HUES6 (cell line): ENCODE results near the gene GTF2B.
"Not testable (repeated sequence)": the region's sequence is repeated elsewhere in the genome, so short reads cannot be mapped to it uniquely, and the experiment has no call there.

Source experiments
- H3K27ac ChIP-seq: 2 replicates; pipeline ENCODE4 v1.7.0; 2013; ENCODE audit warnings: low read depth, mild to moderate bottlenecking, low read length, inconsistent platforms
- H3K27me3 ChIP-seq: 2 replicates; pipeline ENCODE4 v1.6.1; 2013; ENCODE audit warnings: low read length; ENCODE audit not compliant: control insufficient read depth, insufficient read depth
- H3K36me3 ChIP-seq: 2 replicates; pipeline ENCODE4 v1.6.1; 2013; ENCODE audit warnings: low read length; ENCODE audit not compliant: control insufficient read depth, insufficient read depth
- H3K4me1 ChIP-seq: 2 replicates; pipeline ENCODE4 v1.6.1; 2013; ENCODE audit warnings: low read length; ENCODE audit not compliant: control insufficient read depth, insufficient read depth
- H3K4me3 ChIP-seq: 2 replicates; pipeline ENCODE4 v1.5.1; 2013; ENCODE audit warnings: low read depth, low read length
- H3K9ac ChIP-seq: one replicate; pipeline ENCODE4 v1.6.1; 2013; ENCODE audit warnings: mild to moderate bottlenecking, low read length
- H3K9me3 ChIP-seq: 2 replicates; pipeline ENCODE4 v1.6.1; 2013; ENCODE audit warnings: low read depth, low read length; ENCODE audit not compliant: control insufficient read depth, insufficient read depth

GTF2B gene

DNA sequence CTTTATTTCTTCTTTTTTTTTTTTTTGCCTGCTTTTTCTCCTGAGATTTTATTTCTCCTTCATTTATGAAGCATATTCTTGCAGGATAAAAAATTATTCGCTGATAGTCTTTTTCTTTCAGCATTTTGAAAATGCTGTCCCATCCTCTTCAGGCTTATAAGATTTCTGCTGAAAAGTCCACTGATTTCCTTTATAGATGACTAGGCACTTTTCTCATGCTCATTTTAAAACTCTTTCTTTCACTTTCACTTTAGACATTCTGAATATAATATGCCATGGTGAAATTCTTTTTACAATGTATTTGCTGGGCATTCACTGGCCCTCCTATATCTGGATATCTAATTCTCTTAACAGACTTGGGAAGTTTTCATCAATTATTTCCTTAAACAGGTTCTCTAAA lies 25.5 kb upstream of the GTF2B start:
- Histone ChIP-seq H3K27me3 (no peaks in the 10 kb centered on the region), H3K9me3 (peaks cover 2% of the 10 kb centered on the region; the same call in 1 of the 2 replicates), H3K9ac (no peak overlapping the region), H3K4me3 (no peak overlapping the region), H3K4me1 (no peaks in the 10 kb centered on the region), H3K36me3 (peaks cover 7% of the 10 kb centered on the region; the same call in 1 of the 2 replicates), H3K27ac (no peak overlapping the region)

DNA sequence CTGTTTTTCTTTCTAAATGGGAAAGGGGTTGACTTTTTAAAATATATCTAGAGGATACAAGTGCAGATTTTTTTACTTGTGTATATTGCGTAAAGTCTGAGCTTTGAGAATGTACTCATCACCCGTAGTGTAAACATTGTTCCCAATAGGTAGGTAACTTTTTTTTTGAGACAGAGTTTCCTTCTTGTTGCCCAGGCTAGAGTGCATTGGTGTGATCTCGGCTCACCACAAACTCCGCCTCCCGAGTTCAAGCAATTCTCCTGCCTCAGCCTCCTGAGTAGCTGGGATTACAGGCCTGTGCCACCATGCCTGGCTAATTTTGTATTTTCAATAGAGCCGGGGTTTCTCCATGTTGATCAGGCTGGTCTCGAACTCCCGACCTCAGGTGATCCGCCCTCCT lies 20.4 kb upstream of the GTF2B start:
- not testable (repeated sequence) for H3K9me3 ChIP-seq, H3K4me3 ChIP-seq, H3K9ac ChIP-seq, H3K27me3 ChIP-seq, H3K27ac ChIP-seq, H3K4me1 ChIP-seq, H3K36me3 ChIP-seq

DNA sequence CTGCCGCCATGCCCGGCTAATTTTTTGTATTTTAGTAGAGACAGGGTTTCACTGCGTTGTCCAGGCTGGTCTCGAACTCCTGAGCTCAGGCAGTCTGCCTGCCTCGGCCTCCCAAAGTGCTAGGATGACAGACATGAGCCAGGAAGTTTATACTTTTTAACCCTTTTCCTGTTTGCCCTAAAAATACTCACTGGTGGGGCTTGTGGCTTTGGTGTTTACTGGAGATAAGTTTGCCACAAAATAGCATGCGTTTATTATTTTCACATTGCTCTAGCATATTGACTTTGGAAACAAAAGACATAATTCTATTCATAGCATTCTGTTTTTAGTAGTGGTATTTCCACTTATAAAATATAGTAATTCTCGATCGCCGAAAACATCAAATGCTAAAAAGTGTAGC lies 19.8 kb upstream of the GTF2B start:
- no peaks in the 10 kb centered on the region for H3K27me3 ChIP-seq
- H3K9ac ChIP-seq = no peak overlapping the region
- H3K27ac ChIP-seq = no peak overlapping the region
- H3K36me3 ChIP-seq = no peaks in the 10 kb centered on the region
- H3K4me1 ChIP-seq = no peaks in the 10 kb centered on the region
- H3K4me3 ChIP-seq = no peak overlapping the region
- no peaks in the 10 kb centered on the region for H3K9me3 ChIP-seq

DNA sequence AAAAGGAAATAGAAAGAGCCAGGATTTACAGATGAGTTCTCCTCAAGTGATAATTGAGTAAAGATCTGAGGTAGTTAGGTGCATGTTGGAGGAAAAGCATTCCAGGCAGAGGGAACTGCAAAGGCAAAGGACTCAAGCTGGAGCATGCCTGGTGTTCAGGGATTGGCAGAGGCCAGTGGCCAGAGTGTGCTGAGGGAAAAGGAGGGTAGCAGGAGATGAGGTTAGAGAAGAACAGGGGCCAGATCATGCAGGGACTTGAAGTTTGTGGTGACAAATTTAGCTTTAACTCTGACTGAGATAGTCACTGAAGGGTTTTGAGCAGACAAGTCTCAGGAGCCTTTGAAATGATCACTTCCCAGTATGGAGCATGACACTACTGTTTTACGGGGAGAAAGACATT lies 19.0 kb upstream of the GTF2B start:
- no peaks in the 10 kb centered on the region for H3K36me3 ChIP-seq
- H3K27me3 ChIP-seq = no peaks in the 10 kb centered on the region

GRCh38 chr1:88900883-88901282 lies 9.5 kb upstream of the GTF2B start:
- Histone ChIP-seq H3K4me1 (no peaks in the 10 kb centered on the region), H3K27me3 (no peaks in the 10 kb centered on the region), H3K9ac (no peak overlapping the region), H3K9me3 (no peaks in the 10 kb centered on the region), H3K36me3 (no peaks in the 10 kb centered on the region), H3K4me3 (no peak overlapping the region), H3K27ac (no peak overlapping the region)

More for the DNA sequence above, 19.0 kb upstream of the GTF2B start:
- Histone ChIP-seq H3K4me1 (no peaks in the 10 kb centered on the region), H3K9me3 (no peaks in the 10 kb centered on the region), H3K4me3 (no peak overlapping the region), H3K27ac (no peak overlapping the region), H3K9ac (no peak overlapping the region)

DNA sequence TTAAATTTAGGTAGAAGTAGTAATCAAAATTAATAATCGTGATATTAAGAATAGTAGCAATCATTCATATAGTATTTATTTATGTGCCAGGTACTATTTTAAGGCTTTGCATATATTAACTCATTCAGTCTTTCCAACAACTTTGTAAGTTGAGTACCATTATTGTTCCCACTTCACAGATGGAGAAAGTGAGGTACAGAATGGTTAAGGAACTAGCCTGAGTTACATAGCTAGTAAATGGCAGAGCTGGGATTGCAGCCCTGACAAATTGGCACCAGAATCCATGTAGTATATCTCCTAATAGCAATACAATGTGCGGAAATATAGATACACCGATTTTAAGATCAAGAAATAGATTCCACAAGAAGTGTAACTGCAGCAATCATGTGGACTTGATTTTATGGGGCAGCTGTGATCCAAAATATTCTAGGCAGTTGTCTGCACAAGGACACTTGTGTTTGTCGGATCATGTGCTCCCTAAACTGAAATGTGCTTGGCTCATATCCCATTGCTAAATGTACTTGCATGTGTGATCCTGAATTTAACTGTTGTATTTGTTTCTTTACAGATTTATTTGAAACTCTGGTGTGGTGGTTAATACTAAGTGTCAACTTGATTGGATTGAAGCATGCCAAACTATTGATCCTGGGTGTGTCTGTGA lies 5.8 kb upstream of the GTF2B start:
- H3K4me1 ChIP-seq = no peaks in the 10 kb centered on the region
- H3K9me3 ChIP-seq = no peaks in the 10 kb centered on the region
- no peak overlapping the region for H3K27ac ChIP-seq
- H3K4me3 ChIP-seq = no peak overlapping the region
- no peaks in the 10 kb centered on the region for H3K27me3 ChIP-seq
- H3K9ac ChIP-seq = no peak overlapping the region
- H3K36me3 ChIP-seq = no peaks in the 10 kb centered on the region

GRCh38 chr1:88892357-88892877 lies 1.1 kb upstream of the GTF2B start:
- Histone ChIP-seq H3K36me3 (no peaks in the 10 kb centered on the region), H3K9me3 (no peaks in the 10 kb centered on the region), H3K27me3 (no peaks in the 10 kb centered on the region), H3K27ac (no peak overlapping the region), H3K9ac (no peak overlapping the region), H3K4me3 (peak overlapping the region; percentile 74), H3K4me1 (peaks cover 5% of the 10 kb centered on the region; the same call in 1 of the 2 replicates)

- Histone ChIP-seq H3K36me3 (0 out of 2 replicates have a peak, but pooled peaks cover 4% of the 10 kb centered on the region), H3K9me3 (no peaks in the 10 kb centered on the region), H3K4me1 (peaks cover 5% of the 10 kb centered on the region; the same call in 1 of the 2 replicates), H3K27me3 (no peaks in the 10 kb centered on the region), H3K4me3 (peak overlapping the region; percentile 74), H3K27ac (no peak overlapping the region), H3K9ac (no peak overlapping the region)
Observed at GRCh38 chr1:88891951-88892340, 579 bp upstream of the GTF2B start.

- H3K9me3 ChIP-seq = no peaks in the 10 kb centered on the region
- peaks cover 5% of the 10 kb centered on the region; the same call in 1 of the 2 replicates for H3K4me1 ChIP-seq
- no peaks in the 10 kb centered on the region for H3K27me3 ChIP-seq
- H3K36me3 ChIP-seq = peaks cover 12% of the 10 kb centered on the region
- peak overlapping the region; percentile 74 for H3K4me3 ChIP-seq
- peak overlapping the region; percentile 67 for H3K9ac ChIP-seq
- H3K27ac ChIP-seq = no peak overlapping the region
Observed at GRCh38 chr1:88890791-88891317, 513 bp downstream of the GTF2B start.

DNA sequence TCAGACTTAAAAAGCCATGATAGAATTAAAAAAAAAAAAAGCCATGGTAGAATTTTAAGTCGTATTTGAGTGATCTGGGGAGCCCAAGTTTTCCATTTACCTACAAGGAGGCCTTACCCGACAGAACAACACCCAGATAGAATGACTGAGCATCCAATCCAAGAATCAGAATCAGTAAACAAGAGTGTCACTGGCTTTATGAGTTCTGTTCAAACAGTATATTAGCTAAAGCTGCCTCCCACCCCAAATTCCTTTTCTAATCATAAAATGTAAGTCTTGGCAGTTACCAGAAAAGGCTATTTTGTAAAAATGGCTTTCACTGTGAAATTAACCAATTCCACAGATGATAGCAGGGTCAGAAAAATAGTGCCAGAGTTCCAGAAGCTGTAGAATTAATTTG lies 1.2 kb downstream of the GTF2B start:
- peaks cover 14% of the 10 kb centered on the region for H3K36me3 ChIP-seq
- H3K9ac ChIP-seq = no peak overlapping the region
- no peak overlapping the region for H3K27ac ChIP-seq
- H3K27me3 ChIP-seq = no peaks in the 10 kb centered on the region
- H3K4me1 ChIP-seq = peaks cover 5% of the 10 kb centered on the region; the same call in 1 of the 2 replicates
- H3K9me3 ChIP-seq = no peaks in the 10 kb centered on the region
- peak overlapping the region; percentile 74 for H3K4me3 ChIP-seq

DNA sequence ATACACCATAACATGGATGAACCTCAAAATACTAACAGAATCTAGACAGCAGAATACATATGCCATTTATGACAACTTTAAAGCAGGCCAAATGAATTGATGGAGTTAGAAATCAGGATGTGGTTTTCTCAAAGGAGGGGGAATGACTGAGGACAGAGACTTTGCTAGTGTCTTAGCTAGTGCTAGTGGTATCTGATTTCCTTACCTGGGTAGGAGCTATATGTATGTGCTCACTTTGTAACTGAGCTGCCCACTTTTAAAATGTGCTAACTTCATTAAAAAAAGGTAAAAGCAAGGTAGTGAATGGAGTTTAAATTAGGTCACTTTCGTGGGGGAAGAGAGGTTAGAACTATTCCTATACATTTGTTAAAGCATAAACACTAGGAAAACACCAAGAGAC lies 2.6 kb downstream of the GTF2B start:
- peaks cover 25% of the 10 kb centered on the region for H3K36me3 ChIP-seq
- H3K9ac ChIP-seq = no peak overlapping the region
- no peak overlapping the region for H3K4me3 ChIP-seq
- no peaks in the 10 kb centered on the region for H3K27me3 ChIP-seq
- H3K4me1 ChIP-seq = peaks cover 5% of the 10 kb centered on the region; the same call in 1 of the 2 replicates
- H3K9me3 ChIP-seq = no peaks in the 10 kb centered on the region
- H3K27ac ChIP-seq = no peak overlapping the region
